Measurements from ENCODE around the gene NRXN3. TPM values are rescaled to one million over a fixed set of nuclear protein-coding genes. Genes with fewer than 3 reads are reported as not detected.

NRXN3 gene
- total and polyA plus RNA-seq, 2 donors (not counting 1 experiment from before 2014, with no cell fraction given): not detected

- Histone ChIP-seq H3K9me3 (ENCODE audit: control extremely low read depth in 1 of 3, control insufficient read depth in 2 of 3, insufficient read depth in 1 of 3, low read length in 2 of 3) (no peaks in the 10 kb centered on the region), H3K4me2 (replicated peaks; ENCODE audit: low read depth, low read length, poor library complexity, severe bottlenecking) (no peak overlapping the region), H3K27ac (ENCODE audit: low read length in 2 of 2) (no peak overlapping the region), H3K9ac (ENCODE audit: low read length) (no peak overlapping the region), H3K79me2 (ENCODE audit: control insufficient read depth, insufficient read depth, low read length) (no peaks in the 10 kb centered on the region), H3K4me3 (ENCODE audit: control extremely low read depth in 1 of 5, extremely low read depth in 1 of 5, insufficient read depth in 1 of 5, low read depth in 2 of 5, low read length in 4 of 5) (no peak overlapping the region), H2AFZ (ENCODE audit: insufficient read depth, low read depth, low read length, poor library complexity, severe bottlenecking) (no peak overlapping the region), H3K27me3 (replicated peaks in 1 of 4; ENCODE audit: control extremely low read depth in 1 of 4, control insufficient read depth in 3 of 4, insufficient read depth in 4 of 4, low read length in 3 of 4) (no peaks in the 10 kb centered on the region), H3K4me1 (ENCODE audit: control insufficient read depth in 2 of 2, insufficient read depth in 2 of 2, low read length in 2 of 2) (no peaks in the 10 kb centered on the region), H3K36me3 (replicated peaks in 1 of 2; ENCODE audit: control extremely low read depth in 1 of 2, control insufficient read depth in 1 of 2, extremely low read depth in 1 of 2, insufficient read depth in 2 of 2, low read length in 1 of 2) (no peaks in the 10 kb centered on the region), H4K20me1 (ENCODE audit: control insufficient read depth, insufficient read depth, low read length, poor library complexity, severe bottlenecking) (no peaks in the 10 kb centered on the region)
- Mint-ChIP-seq H3K4me1 (no peaks in the 10 kb centered on the region), H3K9me3 (ENCODE audit: insufficient read depth) (no peaks in the 10 kb centered on the region), H3K27me3 (no peaks in the 10 kb centered on the region), H3K4me3 (no peak overlapping the region), H3K27ac (no peak overlapping the region)
- no peak for ATAC-seq (ENCODE audit: low read depth)
- POLR2A ChIA-PET: no interaction called here
- CTCF ChIA-PET: no interaction called here
- DNase-seq: no peak
- intact Hi-C loops (cut with micrococcal nuclease): no loop called here
- TF ChIP-seq EZH2 (IDR thresholded peaks at IDR 0.05; ENCODE audit: borderline replicate concordance, insufficient read depth, low read depth, low read length, poor library complexity, severe bottlenecking): no peak
- no peak for TF ChIP-seq CTCF (IDR thresholded peaks at IDR 0.05)
- WGBS (ENCODE audit: insufficient coverage): 95% methylated on average over 4 of the region's 4 CpGs
Measured at GRCh38 chr14:79658769-79659168, 1488.6 kb downstream of the NRXN3 start.

- H3K36me3 ChIP-seq (replicated peaks in 1 of 2; ENCODE audit: control extremely low read depth in 1 of 2, control insufficient read depth in 1 of 2, extremely low read depth in 1 of 2, insufficient read depth in 2 of 2, low read length in 1 of 2): no peaks in the 10 kb centered on the region
- H3K79me2 ChIP-seq (ENCODE audit: control insufficient read depth, insufficient read depth, low read length): no peaks in the 10 kb centered on the region
- no peak overlapping the region for H3K27ac Mint-ChIP-seq
- H3K4me1 Mint-ChIP-seq: no peaks in the 10 kb centered on the region
- H3K27ac ChIP-seq (ENCODE audit: low read length in 2 of 2): no peak overlapping the region
- H3K4me3 Mint-ChIP-seq: no peak overlapping the region
- no peak overlapping the region for H3K4me3 ChIP-seq (ENCODE audit: control extremely low read depth in 1 of 5, extremely low read depth in 1 of 5, insufficient read depth in 1 of 5, low read depth in 2 of 5, low read length in 4 of 5)
- no peak for TF ChIP-seq EZH2 (IDR thresholded peaks at IDR 0.05; ENCODE audit: borderline replicate concordance, insufficient read depth, low read depth, low read length, poor library complexity, severe bottlenecking)
- no peak for TF ChIP-seq CTCF (IDR thresholded peaks at IDR 0.05)
- intact Hi-C loops (cut with micrococcal nuclease): no loop called here
- no peak overlapping the region for H3K9ac ChIP-seq (ENCODE audit: low read length)
- 96% methylated on average over 6 of the region's 7 CpGs for WGBS (ENCODE audit: insufficient coverage)
- ChIA-PET POLR2A (no interaction called here), CTCF (no interaction called here)
- no peaks in the 10 kb centered on the region for H3K9me3 Mint-ChIP-seq (ENCODE audit: insufficient read depth)
- no peaks in the 10 kb centered on the region for H4K20me1 ChIP-seq (ENCODE audit: control insufficient read depth, insufficient read depth, low read length, poor library complexity, severe bottlenecking)
- DNase-seq (no peak), ATAC-seq (ENCODE audit: low read depth) (no peak)
- no peaks in the 10 kb centered on the region for H3K9me3 ChIP-seq (ENCODE audit: control extremely low read depth in 1 of 3, control insufficient read depth in 2 of 3, insufficient read depth in 1 of 3, low read length in 2 of 3)
- H3K27me3 Mint-ChIP-seq: no peaks in the 10 kb centered on the region
- no peaks in the 10 kb centered on the region for H3K4me1 ChIP-seq (ENCODE audit: control insufficient read depth in 2 of 2, insufficient read depth in 2 of 2, low read length in 2 of 2)
- H3K4me2 ChIP-seq (replicated peaks; ENCODE audit: low read depth, low read length, poor library complexity, severe bottlenecking): no peak overlapping the region
- H3K27me3 ChIP-seq (replicated peaks in 1 of 4; ENCODE audit: control extremely low read depth in 1 of 4, control insufficient read depth in 3 of 4, insufficient read depth in 4 of 4, low read length in 3 of 4): no peaks in the 10 kb centered on the region
- H2AFZ ChIP-seq (ENCODE audit: insufficient read depth, low read depth, low read length, poor library complexity, severe bottlenecking): no peak overlapping the region
Measured at GRCh38 chr14:79660053-79660939, 1490.1 kb downstream of the NRXN3 start.
